Brain pericyte (primary cell): ENCODE data around the gene AFG1L.
"Not testable (repeated sequence)": the region's sequence is repeated elsewhere in the genome, so short reads cannot be mapped to it uniquely, and the experiment has no call there.

Source experiments
- DNase-seq: peaks from one replicate; pipeline ENCODE4 v3.0.0-alpha.2; 2012; ENCODE audit warnings: low read depth, low spot score

The AFG1L gene

GRCh38 chr6:108556866-108557493, 262.1 kb downstream of the AFG1L start:
- no peak for DNase-seq

GRCh38 chr6:108557494-108558371, 262.9 kb downstream of the AFG1L start:
- no peak for DNase-seq

GRCh38 chr6:108558372-108559096, 263.7 kb downstream of the AFG1L start:
- DNase-seq, result peak; percentile 99

- DNase-seq, result peak; percentile 47
Observed at GRCh38 chr6:108559097-108559883, 264.4 kb downstream of the AFG1L start.

GRCh38 chr6:108559884-108560462, 265.1 kb downstream of the AFG1L start:
- peak; percentile 42 for DNase-seq

- DNase-seq, result peak; percentile 57
Observed at GRCh38 chr6:108560463-108561308, 265.8 kb downstream of the AFG1L start, which contains the start of gene FOXO3. FOXO3 (plus strand) TSS chr6:108560917; CDS start chr6:108561209, 292 bp downstream.

GRCh38 chr6:108561309-108561647, 266.4 kb downstream of the AFG1L start:
- not testable (repeated sequence) for DNase-seq

GRCh38 chr6:108561742-108562502, 267.1 kb downstream of the AFG1L start:
- no peak for DNase-seq

- no peak for DNase-seq
Observed at GRCh38 chr6:108562503-108562993, 267.7 kb downstream of the AFG1L start.

- no peak for DNase-seq
Observed at GRCh38 chr6:108563292-108563691, 268.4 kb downstream of the AFG1L start.

- DNase-seq, result peak; percentile 34
Observed at GRCh38 chr6:108564178-108564577, 269.3 kb downstream of the AFG1L start.

GRCh38 chr6:108565091-108565766, 270.4 kb downstream of the AFG1L start:
- no peak for DNase-seq

GRCh38 chr6:108565893-108566292, 271.0 kb downstream of the AFG1L start:
- no peak for DNase-seq

GRCh38 chr6:108566406-108566805, 271.6 kb downstream of the AFG1L start:
- no peak for DNase-seq

GRCh38 chr6:108568101-108568500, 273.2 kb downstream of the AFG1L start:
- DNase-seq, result no peak

GRCh38 chr6:108568551-108569305, 273.9 kb downstream of the AFG1L start:
- DNase-seq, result no peak

GRCh38 chr6:108570517-108570916, 275.7 kb downstream of the AFG1L start:
- no peak for DNase-seq
